Activated naive CD8-positive, alpha-beta T cell treated with anti-CD3 and anti-CD28 coated beads for 36 hours (primary cell): Measurements from ENCODE around the gene COX5A. TPM values are rescaled to one million over a fixed set of nuclear protein-coding genes. Genes with fewer than 3 reads are reported as not detected.

Experiments used
- DNase-seq: peaks from one replicate; pipeline ENCODE4 v3.0.0; 2021
- H3K27ac Mint-ChIP-seq: one replicate; pipeline ENCODE4 v1.8.0; 2022; ENCODE audit warnings: mild to moderate bottlenecking, moderate library complexity, mixed read lengths
- H3K27me3 Mint-ChIP-seq: one replicate; pipeline ENCODE4 v1.8.0; 2022; ENCODE audit warnings: mild to moderate bottlenecking, mixed read lengths
- H3K36me3 Mint-ChIP-seq: one replicate; pipeline ENCODE4 v1.8.0; 2021; ENCODE audit warnings: mild to moderate bottlenecking, mixed read lengths
- H3K4me1 Mint-ChIP-seq: one replicate; pipeline ENCODE4 v1.8.0; 2021; ENCODE audit warnings: mixed read lengths
- H3K4me3 Mint-ChIP-seq: one replicate; pipeline ENCODE4 v1.8.0; 2022; ENCODE audit warnings: mild to moderate bottlenecking, moderate library complexity, mixed read lengths
- H3K9me3 Mint-ChIP-seq: one replicate; pipeline ENCODE4 v1.8.0; 2022; ENCODE audit warnings: mixed read lengths
- total RNA-seq, 2 experiments: library from RNA; stranded (reverse); gene quantifications; one replicate each; pipeline ENCODE4 v1.2.3, GENCODE V29; 2021

Gene COX5A
- total RNA-seq, 2 experiments from 2014 or later, result 352 to 363 TPM

DNA sequence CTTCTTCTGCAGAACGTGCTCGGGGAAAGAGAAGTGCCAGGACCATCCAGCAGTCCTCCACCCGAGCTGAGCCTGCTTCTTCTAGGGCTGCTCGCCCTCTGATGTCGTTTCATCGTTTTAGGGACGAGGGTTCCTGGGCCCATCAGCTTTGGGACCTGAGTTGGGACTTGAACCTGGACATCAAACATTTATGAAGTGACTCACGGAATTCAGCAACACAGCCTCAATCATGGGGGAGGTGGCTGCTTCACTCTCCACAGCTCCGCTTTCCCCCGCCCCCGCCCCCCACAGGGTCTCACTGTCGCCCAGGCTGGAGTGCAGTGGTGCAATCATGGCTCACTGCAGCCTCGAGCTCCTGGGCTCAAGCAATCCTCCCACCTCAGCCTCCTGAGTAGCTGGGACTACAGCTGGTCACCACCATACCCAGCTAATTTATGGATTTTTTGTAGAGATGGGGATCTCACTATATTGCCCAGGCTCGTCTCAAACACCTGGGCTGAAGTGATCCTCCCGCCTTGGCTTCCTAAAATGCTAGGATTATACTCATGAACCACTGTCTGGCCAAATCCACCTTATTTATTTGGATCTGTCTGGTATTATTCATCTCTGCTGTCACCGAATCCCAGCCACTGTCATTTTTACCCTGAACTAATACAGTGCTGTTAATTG lies 64.0 kb downstream of the COX5A start:
- H3K9me3 Mint-ChIP-seq, result no peaks in the 10 kb centered on the region
- DNase-seq, result peak; percentile 19
- peak overlapping the region; percentile 90 for H3K27ac Mint-ChIP-seq
- peaks cover 37% of the 10 kb centered on the region for H3K4me1 Mint-ChIP-seq
- H3K27me3 Mint-ChIP-seq, result no peaks in the 10 kb centered on the region
- H3K36me3 Mint-ChIP-seq, result peaks cover 20% of the 10 kb centered on the region
- peak overlapping the region; percentile 98 for H3K4me3 Mint-ChIP-seq

DNA sequence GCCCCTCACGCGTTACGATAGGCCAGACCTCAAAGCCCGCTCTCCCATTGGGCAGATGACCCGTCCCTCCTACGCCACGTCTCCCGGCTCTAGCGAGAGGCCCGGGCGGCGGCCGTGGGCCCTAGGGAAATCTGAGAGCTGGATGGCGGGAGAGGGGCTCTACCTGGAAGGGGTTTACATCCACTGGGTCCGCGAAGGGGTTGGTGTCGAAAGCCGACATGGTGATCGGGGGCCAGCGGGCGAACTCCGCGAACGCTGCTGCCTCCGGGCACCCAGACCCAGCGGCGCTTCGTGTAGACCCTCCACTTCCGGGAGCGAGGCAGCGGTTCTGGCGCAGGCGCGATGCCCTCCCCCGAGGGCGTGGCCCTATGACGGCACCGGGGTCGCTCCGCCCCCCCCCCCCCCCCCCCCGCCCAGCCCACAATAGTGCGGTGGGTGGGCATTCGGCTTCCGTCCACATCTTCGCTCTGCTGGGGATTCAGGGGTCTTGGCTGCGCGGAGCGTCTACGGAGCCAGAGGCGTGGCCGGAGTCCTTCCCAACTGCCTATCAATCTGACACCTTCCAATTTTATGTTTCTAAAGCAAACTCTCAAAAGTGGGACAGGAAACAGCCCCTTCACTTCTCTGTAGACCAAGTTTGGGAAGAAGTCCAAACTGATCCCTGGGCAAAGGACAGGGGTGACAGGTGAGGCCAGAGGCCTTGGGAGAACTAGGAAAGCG lies 64.7 kb downstream of the COX5A start, which contains the start of gene SCAMP2:
SCAMP2 (minus strand) TSS at position 330 of the 720 bp plus-strand sequence; CDS start at position 220, 110 bp downstream.
- H3K9me3 Mint-ChIP-seq, result no peaks in the 10 kb centered on the region
- peak within 1 kb of the TSS; percentile 98 for H3K4me3 Mint-ChIP-seq
- peaks cover 44% of the 10 kb centered on the region for H3K4me1 Mint-ChIP-seq
- H3K27me3 Mint-ChIP-seq, result no peaks in the 10 kb centered on the region
- H3K27ac Mint-ChIP-seq, result peak within 1 kb of the TSS; percentile 90
- DNase-seq, result peak; percentile 93
- peaks cover 27% of the 10 kb centered on the region for H3K36me3 Mint-ChIP-seq

DNA sequence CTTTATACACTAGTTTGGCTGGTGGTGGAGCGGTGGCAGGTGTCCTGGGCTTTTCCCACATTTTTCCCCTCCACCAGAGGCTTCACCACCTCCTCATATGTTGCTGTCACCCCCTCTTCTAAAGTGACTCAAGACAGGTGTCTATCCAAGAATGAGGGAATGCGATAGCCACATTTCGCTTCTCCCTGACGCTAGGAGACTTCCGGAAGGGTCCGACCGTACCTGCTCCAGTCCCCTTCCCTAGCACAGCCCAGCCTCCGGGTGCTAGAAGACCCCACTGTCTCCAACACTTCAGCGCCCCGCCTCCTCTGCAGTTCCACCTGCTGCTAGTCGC lies 65.2 kb downstream of the COX5A start:
- Mint-ChIP-seq H3K36me3 (peaks cover 32% of the 10 kb centered on the region), H3K27me3 (no peaks in the 10 kb centered on the region), H3K9me3 (no peaks in the 10 kb centered on the region), H3K4me3 (peak overlapping the region; percentile 98), H3K27ac (peak overlapping the region; percentile 90), H3K4me1 (peaks cover 49% of the 10 kb centered on the region)
- DNase-seq, result no peak

DNA sequence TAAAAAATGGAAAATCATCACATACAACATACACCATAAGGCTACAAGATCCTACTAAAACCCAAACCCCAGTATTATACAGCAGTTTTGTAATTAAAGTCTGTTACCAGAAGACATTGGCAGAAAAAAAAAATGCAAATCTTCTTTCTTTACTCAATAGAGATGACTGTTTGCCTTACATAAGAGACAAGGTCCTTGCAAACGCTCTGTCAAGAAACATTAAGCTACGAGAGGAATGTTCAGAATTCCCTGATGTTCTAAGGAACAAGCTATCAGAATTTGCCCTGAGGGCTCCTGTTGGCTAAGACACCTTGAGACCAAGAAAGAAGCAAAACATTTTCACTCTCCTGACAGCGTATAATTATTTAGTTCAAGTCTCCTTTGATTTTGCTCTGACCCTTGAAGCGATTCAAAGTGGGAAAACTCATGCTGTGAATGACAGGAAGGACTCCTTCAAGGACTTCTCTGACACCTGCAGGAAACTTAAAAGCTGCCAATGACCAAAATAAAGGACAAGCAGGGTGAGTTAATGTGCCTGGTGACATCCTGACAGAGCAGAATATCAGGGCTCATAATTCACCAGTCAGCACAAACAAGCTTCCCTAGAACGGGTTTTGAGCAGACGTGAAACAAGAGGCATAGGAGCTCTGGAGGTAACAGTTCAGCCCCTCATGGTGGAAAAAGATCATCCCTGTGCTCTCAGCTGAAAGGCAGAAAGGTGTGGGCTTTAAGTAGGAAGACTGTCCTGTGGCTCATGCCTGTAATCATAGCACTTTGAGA lies 67.2 kb downstream of the COX5A start:
- Mint-ChIP-seq H3K27me3 (no peaks in the 10 kb centered on the region), H3K27ac (peak overlapping the region; percentile 82), H3K4me3 (peak overlapping the region; percentile 98), H3K4me1 (peaks cover 68% of the 10 kb centered on the region), H3K9me3 (no peaks in the 10 kb centered on the region), H3K36me3 (peaks cover 42% of the 10 kb centered on the region)
- no peak for DNase-seq

Other genes with a start within 250 kb of the COX5A start
- 10 to 100 TPM; 54.3 to 55.7 TPM for gene EDC3, start 242.0 kb downstream of the COX5A start, total RNA-seq
- gene CYP1A1, start 212.5 kb downstream of the COX5A start, total RNA-seq, result 1 to 10 TPM; 4.7 to 4.9 TPM
- gene CYP1A2, start 189.2 kb downstream of the COX5A start, total RNA-seq, result not detected
- gene CSK, start 156.0 kb downstream of the COX5A start, total RNA-seq, result 100 to 1,000 TPM; 308 to 310 TPM
- under 1 TPM; 0.14 to 0.33 TPM for gene LMAN1L, start 125.2 kb downstream of the COX5A start, total RNA-seq
- under 1 TPM in 1 of 2 experiments, not detected in 1; 0.19 TPM for gene CPLX3, start 111.4 kb downstream of the COX5A start, total RNA-seq
- gene ULK3, start 94.9 kb downstream of the COX5A start, total RNA-seq, result 10 to 100 TPM; 41.1 to 49.9 TPM
- gene SCAMP2, start 64.7 kb downstream of the COX5A start, total RNA-seq, result 10 to 100 TPM; 57.5 to 59.6 TPM
- gene MPI, start 48.0 kb downstream of the COX5A start, total RNA-seq, result 10 to 100 TPM; 71.4 to 73.2 TPM
- gene FAM219B, start 31.2 kb downstream of the COX5A start, total RNA-seq, result 10 to 100 TPM; 31.5 to 37.6 TPM
- gene RPP25, start 18.7 kb upstream of the COX5A start, total RNA-seq, result 1 to 10 TPM; 9.4 to 10.0 TPM
- under 1 TPM; 0.44 to 0.58 TPM for gene SCAMP5, start 57.5 kb upstream of the COX5A start, total RNA-seq
- gene PPCDC, start 85.5 kb upstream of the COX5A start, total RNA-seq, result 10 to 100 TPM; 29.4 to 33.7 TPM